ENCODE measurements around the gene WFDC11.

DNA sequence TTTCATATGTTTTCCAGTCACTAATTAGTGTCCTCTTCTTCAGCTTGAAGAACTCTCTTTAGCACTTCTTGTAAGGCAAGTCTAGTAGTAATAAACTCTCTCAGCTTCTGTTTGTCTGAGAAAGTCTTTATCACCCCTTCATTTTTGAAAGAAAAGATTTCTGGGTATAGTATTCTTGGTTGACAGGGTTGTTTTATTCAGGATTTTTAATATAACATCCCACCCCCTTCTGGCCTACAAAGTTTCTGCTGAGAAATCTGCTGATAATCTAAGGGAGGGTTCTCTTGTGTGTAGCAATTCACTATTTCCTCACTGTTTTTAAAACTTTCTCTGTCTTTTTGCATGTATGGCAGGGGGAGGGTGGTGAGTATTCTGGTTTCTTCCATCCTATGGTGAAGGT is 9.6 kb upstream of the WFDC11 start:
- TF ChIP-seq, protein P1, sequence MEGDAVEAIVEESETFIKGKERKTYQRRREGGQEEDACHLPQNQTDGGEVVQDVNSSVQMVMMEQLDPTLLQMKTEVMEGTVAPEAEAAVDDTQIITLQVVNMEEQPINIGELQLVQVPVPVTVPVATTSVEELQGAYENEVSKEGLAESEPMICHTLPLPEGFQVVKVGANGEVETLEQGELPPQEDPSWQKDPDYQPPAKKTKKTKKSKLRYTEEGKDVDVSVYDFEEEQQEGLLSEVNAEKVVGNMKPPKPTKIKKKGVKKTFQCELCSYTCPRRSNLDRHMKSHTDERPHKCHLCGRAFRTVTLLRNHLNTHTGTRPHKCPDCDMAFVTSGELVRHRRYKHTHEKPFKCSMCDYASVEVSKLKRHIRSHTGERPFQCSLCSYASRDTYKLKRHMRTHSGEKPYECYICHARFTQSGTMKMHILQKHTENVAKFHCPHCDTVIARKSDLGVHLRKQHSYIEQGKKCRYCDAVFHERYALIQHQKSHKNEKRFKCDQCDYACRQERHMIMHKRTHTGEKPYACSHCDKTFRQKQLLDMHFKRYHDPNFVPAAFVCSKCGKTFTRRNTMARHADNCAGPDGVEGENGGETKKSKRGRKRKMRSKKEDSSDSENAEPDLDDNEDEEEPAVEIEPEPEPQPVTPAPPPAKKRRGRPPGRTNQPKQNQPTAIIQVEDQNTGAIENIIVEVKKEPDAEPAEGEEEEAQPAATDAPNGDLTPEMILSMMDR (IDR thresholded peaks at IDR 0.05) = no peak
- no peak for TF ChIP-seq POLR2A (IDR thresholded peaks at IDR 0.05)
